ENCODE data around the gene DOCK11. TPM values are rescaled to one million over a fixed set of nuclear protein-coding genes. Genes with fewer than 3 reads are reported as not detected.
"Not testable (repeated sequence)": the region's sequence is repeated elsewhere in the genome, so short reads cannot be mapped to it uniquely, and the experiment has no call there.

DOCK11 gene
- total RNA-seq, 2 experiments from 2014 or later = 27.0 to 34.7 TPM

DNA sequence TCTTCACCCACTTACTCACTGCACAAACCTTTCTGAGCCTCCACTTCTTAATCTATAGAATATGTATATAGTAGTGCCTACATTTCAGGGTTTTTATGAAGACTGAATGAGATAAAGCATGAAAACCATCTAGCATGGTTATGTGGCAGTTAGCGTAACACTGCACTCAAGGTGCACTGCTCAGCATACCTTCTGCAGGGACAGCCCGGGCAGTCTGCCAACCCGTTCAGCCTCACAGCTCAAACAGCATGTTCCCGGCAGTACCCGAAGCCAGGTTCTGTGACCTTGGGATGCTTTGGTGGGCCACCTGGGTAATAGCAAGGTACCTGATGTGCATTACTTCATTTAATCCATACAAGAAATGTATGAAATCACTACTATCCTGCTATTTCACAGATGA, 81.4 kb downstream of the DOCK11 start:
- no peak for DNase-seq (ENCODE audit: low spot score)
- CTCF ChIA-PET (ENCODE audit: unreplicated experiment) = no interaction called here
- no peaks in the 10 kb centered on the region for H3K79me2 ChIP-seq (ENCODE audit: insufficient read depth, low read depth, low read length)
- POLR2A ChIA-PET = no interaction called here
- no peak overlapping the region for H2AFZ ChIP-seq (ENCODE audit: low read length)
- TF ChIP-seq EZH2phosphoT487 (IDR thresholded peaks at IDR 0.05; ENCODE audit: borderline replicate concordance, low read depth, low read length) = no peak
- TF ChIP-seq, protein P1, sequence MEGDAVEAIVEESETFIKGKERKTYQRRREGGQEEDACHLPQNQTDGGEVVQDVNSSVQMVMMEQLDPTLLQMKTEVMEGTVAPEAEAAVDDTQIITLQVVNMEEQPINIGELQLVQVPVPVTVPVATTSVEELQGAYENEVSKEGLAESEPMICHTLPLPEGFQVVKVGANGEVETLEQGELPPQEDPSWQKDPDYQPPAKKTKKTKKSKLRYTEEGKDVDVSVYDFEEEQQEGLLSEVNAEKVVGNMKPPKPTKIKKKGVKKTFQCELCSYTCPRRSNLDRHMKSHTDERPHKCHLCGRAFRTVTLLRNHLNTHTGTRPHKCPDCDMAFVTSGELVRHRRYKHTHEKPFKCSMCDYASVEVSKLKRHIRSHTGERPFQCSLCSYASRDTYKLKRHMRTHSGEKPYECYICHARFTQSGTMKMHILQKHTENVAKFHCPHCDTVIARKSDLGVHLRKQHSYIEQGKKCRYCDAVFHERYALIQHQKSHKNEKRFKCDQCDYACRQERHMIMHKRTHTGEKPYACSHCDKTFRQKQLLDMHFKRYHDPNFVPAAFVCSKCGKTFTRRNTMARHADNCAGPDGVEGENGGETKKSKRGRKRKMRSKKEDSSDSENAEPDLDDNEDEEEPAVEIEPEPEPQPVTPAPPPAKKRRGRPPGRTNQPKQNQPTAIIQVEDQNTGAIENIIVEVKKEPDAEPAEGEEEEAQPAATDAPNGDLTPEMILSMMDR (conservative IDR thresholded peaks at IDR 0.05; ENCODE audit: low read length) = no peak
- H3K27ac ChIP-seq (ENCODE audit: low read depth, low read length, poor library complexity, severe bottlenecking) = no peak overlapping the region
- H3K4me2 ChIP-seq (ENCODE audit: low read length) = no peak overlapping the region
- intact Hi-C loops (cut with micrococcal nuclease; ENCODE audit: unreplicated experiment) = no loop called here
- no TSS peak for BruUV-seq (replicated peaks)
- peaks cover 24% of the 10 kb centered on the region for H3K36me3 ChIP-seq (ENCODE audit: insufficient read depth, low read length)
- H3K9me3 ChIP-seq (ENCODE audit: low read length) = no peaks in the 10 kb centered on the region
- H3K4me3 ChIP-seq (ENCODE audit: low read depth, low read length, poor library complexity, severe bottlenecking) = no peak overlapping the region
- no peaks in the 10 kb centered on the region for H3K9me2 ChIP-seq (ENCODE audit: insufficient read depth, low read length)
- H4K20me1 ChIP-seq (ENCODE audit: insufficient read depth, low read length) = no peaks in the 10 kb centered on the region
- no peaks in the 10 kb centered on the region for H3K4me1 ChIP-seq (ENCODE audit: insufficient read depth, low read length, poor library complexity, severe bottlenecking)

DNA sequence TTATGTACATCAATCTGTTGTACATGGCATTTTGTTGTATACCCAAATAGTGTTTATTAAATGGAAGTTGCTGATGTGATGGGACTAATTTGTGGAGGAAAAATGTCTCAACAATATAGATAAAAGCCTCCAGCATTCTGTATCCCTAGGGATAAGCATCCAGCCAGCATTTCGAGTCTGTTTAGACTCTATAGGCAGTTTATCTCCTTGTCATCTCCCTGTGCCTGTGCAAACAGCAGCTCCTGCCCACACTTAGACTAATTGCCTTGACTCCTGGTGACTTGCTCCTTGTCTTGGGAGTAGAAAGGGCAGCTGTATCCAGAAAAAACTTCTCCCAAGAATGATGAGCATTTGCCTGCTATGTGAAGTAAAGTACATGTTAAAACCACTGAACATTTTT, 83.8 kb downstream of the DOCK11 start:
- Histone ChIP-seq H3K4me1 (ENCODE audit: insufficient read depth, low read length, poor library complexity, severe bottlenecking) (no peaks in the 10 kb centered on the region), H3K4me2 (ENCODE audit: low read length) (no peak overlapping the region), H4K20me1 (ENCODE audit: insufficient read depth, low read length) (no peaks in the 10 kb centered on the region), H3K9me2 (ENCODE audit: insufficient read depth, low read length) (no peaks in the 10 kb centered on the region), H3K27ac (ENCODE audit: low read depth, low read length, poor library complexity, severe bottlenecking) (no peak overlapping the region), H3K36me3 (ENCODE audit: insufficient read depth, low read length) (peaks cover 15% of the 10 kb centered on the region), H3K79me2 (ENCODE audit: insufficient read depth, low read depth, low read length) (no peaks in the 10 kb centered on the region), H2AFZ (ENCODE audit: low read length) (no peak overlapping the region), H3K9me3 (ENCODE audit: low read length) (no peaks in the 10 kb centered on the region), H3K4me3 (ENCODE audit: low read depth, low read length, poor library complexity, severe bottlenecking) (no peak overlapping the region)
- TF ChIP-seq, protein P1 (conservative IDR thresholded peaks at IDR 0.05; ENCODE audit: low read length) = no peak
- no peak for TF ChIP-seq EZH2phosphoT487 (IDR thresholded peaks at IDR 0.05; ENCODE audit: borderline replicate concordance, low read depth, low read length)
- CTCF ChIA-PET (ENCODE audit: unreplicated experiment) = no interaction called here
- intact Hi-C loops (cut with micrococcal nuclease; ENCODE audit: unreplicated experiment) = no loop called here
- POLR2A ChIA-PET = no interaction called here
- DNase-seq (ENCODE audit: low spot score) = no peak
- no TSS peak for BruUV-seq (replicated peaks)

DNA sequence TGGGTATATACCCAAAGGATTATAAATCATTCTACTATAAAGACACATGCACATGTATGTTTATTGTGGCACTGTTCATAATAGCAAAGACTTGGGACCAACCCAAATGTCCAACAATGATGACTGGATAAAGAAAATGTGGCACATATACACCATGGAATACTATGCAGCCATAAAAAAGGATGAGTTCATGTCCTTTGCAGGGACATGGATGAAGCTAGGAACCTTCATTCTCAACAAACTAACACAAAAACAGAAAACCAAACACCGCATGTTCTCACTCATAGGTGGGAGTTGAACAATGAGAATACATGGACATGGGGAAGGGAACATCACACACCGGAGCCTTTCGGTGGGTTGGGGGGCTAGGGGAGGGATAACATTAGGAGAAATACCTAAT, 87.3 kb downstream of the DOCK11 start:
- POLR2A ChIA-PET; CTCF ChIA-PET (ENCODE audit: unreplicated experiment): not testable (repeated sequence)
- H3K36me3 ChIP-seq (ENCODE audit: insufficient read depth, low read length) = peaks cover 23% of the 10 kb centered on the region

More for the DNA sequence above, 87.3 kb downstream of the DOCK11 start:
- H3K9me2 ChIP-seq (ENCODE audit: insufficient read depth, low read length); H3K9me3 ChIP-seq (ENCODE audit: low read length); H4K20me1 ChIP-seq (ENCODE audit: insufficient read depth, low read length); intact Hi-C loops (cut with micrococcal nuclease; ENCODE audit: unreplicated experiment); H3K4me1 ChIP-seq (ENCODE audit: insufficient read depth, low read length, poor library complexity, severe bottlenecking); H2AFZ ChIP-seq (ENCODE audit: low read length); H3K4me2 ChIP-seq (ENCODE audit: low read length); DNase-seq (ENCODE audit: low spot score); H3K27ac ChIP-seq (ENCODE audit: low read depth, low read length, poor library complexity, severe bottlenecking); H3K4me3 ChIP-seq (ENCODE audit: low read depth, low read length, poor library complexity, severe bottlenecking); H3K79me2 ChIP-seq (ENCODE audit: insufficient read depth, low read depth, low read length); BruUV-seq (replicated peaks): not testable (repeated sequence)
